IPS DF 4.7 (cell line): Measurements from ENCODE around the gene SECTM1.

ENCODE experiments used
- DNase-seq: peaks from one replicate; pipeline ENCODE4 v3.0.0-alpha.2; 2013; ENCODE audit warnings: low spot score; ENCODE audit errors: extremely low read depth

The SECTM1 gene

DNA sequence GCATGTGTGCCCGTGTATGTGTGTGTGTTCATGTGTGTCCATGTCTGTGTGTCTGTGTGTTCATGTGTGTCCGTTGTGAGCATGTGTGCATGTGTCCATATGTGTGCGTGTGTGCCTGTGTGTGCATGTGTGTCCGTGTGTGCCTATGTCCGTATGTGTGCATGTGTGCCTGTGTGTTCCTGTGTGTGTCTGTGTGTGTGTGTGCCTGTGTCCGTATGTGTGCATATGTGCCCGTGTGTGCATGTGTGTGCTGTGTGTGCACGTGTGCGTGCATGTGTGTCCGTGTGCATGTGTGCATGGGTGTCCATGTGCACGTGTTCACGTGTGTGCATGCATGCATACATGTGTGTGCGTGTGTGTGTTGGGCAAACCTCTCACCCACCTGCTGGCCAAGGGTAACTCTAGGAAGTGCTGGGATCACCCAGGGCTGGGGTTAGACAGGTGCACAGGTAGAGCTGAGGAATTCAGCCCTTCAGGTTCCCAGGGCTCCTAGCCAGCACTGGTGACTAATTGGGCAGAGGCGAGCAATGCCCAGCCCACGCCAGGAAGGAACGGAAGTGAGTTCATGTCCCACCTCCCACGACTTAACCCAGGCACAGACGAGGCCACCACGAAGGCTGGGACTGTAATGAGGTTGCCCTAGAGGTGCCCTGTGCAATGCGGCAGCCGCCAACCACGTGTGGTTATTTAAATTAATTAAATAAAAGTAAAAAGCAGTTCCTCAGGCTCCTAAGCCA lies 51.9 kb downstream of the SECTM1 start:
- DNase-seq: no peak

DNA sequence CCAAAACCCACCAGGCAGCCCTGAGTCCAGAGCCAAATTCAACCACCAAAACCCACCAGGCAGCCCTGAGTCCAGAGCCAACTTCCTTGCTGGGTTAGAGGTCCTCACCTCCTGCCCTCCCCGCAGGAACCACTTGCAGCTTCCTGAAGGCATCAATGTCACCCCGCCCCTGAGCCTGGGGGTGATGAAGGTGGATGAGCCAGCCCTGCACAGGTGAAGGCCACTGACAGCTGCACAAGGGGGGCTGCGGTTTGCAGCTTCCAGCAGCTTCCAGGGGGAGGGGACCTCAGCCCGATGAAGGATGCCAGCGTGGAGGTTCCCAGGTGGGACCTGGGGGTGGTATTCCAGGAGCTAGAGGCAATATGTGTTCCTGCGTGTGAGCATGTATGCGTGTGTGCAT lies 52.5 kb downstream of the SECTM1 start:
- no peak for DNase-seq

DNA sequence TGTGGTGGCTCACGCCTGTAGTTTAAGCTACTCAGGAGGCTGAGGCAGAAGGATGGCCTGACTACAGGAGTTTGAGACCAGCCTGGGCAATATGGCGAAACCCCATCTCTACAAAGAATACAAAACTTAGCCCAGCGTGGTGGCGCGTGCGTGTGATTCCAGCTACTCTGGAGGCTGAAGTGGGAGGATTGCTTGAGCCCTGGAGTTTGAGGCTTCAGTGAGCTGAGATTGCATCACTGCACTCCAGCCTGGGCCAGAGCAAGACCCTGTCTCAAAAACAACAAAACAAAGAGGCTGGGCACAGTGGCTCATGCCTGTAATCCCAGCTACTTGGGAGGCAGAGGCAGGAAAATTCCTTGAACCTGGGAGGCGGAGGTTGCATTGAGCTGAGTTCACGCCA lies 53.0 kb downstream of the SECTM1 start:
- no peak for DNase-seq

DNA sequence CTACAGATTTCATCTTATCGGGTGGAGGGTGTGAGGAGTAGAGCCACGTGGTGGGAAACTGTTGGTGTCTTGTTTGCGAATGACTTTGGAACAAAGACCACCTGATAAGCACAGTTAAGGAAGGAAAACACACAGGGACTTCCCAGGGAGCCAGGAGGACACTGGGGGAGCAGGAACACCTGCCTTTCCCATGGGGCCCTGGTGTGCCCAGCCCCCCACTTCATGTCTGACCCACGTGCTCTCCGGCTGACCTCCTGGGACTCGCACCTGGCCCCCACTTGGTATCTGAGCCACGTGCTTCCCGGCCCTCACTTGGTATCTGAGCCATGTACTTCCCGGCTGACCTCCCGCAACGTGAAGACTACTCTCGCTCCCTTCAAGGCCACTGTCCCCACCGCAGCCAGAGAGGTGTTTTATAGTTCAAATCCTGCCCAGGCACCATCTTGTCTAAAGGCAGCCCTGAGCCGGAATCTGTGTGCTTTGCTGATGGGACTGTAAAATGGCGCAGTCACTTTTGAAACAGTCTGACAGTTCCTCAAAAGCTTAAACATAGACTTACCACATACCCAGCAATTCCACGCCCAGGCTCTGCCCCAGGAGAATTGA lies 54.7 kb downstream of the SECTM1 start:
- no peak for DNase-seq

DNA sequence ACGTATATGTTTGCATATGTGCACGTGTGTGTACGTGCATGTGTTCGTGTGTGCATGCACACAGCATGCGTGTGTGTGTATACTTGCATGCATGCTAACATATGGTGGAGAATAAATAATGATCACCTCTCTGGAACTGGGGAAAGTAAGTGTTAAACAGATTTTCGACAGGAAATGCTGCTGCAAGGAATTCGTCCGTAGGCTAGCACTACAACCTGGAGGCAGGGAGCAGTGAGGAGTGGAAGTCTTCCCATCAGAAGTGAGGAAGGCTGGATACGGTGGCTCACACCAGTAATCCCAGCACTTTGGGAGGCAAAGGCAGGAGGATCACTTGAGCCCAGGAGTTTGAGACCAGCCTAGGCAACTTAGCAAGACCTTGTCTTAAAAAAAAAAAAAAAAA lies 55.3 kb downstream of the SECTM1 start:
- no peak for DNase-seq

DNA sequence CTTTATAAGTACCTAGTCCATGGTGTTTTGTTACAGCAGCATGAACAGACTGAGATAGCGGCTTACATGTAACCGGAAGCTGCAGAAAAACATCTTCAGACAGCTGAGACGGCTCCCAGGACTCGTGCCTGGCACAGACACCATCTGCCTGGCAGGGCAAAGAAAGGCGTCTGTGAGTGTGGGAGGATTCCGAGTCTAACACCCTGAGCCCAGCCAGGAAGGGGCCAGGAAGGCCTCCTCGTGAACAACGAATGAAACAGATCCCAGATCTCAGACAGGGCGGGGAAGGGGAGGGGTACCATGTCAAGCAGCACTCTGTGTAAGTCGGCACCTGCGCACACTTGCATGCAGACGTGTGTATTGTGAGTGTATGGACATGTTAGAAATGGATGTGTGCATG lies 55.7 kb downstream of the SECTM1 start:
- DNase-seq: no peak

DNA sequence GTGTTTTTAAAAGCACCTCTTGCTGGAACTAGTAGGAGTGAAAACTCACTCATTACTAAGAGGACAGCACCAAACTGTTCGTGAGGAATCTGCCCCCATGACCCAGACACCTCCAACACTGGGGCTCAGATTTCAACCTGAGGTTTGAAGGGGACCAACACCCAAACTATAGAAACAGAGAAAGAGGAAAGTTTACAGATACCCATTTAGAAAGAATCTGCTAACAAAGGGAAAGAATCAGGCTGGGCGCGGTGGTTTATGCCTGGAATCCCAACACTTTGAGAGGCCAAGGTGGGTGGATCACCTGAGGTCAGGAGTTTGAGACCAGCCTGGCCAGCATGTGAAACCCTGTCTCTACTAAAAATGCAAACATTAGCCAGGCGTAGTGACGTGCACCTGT lies 56.6 kb downstream of the SECTM1 start:
- DNase-seq: no peak

DNA sequence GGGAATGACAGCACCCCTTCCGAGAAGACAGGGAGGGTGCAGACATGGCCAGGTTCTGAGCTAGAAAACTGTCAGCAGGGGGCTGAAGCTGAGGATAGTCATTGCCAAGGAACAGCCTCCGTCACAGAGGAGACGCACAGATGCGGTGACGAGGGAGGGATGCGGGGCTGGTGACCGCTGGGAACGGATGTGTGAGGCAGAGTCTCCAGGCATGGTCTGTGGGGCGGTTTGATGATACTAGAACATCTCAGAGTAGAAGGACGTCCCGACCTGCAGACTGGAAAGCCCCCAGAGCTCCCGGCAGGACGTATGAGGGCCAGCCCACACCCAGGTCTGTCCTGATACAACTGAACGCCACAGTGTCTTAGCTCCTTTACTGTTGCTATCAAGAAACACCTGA lies 58.2 kb downstream of the SECTM1 start:
- no peak for DNase-seq

DNA sequence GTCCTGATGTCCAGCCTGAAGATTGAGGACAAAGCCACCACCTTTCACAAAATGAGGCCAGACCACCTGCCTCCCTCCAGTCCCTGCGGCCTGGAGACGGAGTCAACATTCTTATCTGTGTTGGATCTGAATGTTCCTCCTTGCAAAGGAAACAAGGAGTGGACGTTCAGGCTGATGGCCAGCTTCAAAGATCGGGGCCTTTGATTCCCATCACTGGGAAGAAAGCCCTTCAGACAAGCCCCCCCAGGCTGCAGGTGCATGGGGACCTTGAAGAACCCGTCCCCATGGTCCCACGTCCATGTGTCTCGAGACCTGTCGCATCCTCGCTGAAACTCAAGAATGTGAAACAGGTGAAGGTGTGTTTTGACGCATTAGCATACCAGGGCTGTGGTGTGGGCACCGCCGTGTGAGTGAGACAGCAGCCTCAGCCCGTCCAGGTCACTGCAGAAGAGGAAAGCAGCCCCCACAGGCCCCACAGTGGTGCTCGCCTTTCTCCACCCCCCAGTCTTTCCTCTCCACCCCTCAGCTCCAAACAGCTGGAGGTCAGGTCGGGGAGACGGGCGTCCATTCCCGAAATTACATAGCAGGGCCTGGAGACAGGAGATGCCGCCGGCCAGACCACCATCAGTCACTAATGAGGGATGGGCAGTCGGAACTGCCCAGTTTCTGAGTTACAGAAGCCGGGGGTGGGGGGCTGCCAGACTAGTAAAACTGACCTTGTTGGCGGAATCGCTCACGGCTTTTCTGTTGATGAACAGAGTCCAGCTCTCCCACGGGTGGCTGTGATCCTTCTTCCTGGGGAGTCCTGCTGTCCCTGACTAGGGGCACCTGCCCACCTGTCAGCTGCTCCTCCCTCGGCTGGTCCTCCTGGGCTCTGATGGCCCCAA lies 59.2 kb downstream of the SECTM1 start:
- no peak for DNase-seq

DNA sequence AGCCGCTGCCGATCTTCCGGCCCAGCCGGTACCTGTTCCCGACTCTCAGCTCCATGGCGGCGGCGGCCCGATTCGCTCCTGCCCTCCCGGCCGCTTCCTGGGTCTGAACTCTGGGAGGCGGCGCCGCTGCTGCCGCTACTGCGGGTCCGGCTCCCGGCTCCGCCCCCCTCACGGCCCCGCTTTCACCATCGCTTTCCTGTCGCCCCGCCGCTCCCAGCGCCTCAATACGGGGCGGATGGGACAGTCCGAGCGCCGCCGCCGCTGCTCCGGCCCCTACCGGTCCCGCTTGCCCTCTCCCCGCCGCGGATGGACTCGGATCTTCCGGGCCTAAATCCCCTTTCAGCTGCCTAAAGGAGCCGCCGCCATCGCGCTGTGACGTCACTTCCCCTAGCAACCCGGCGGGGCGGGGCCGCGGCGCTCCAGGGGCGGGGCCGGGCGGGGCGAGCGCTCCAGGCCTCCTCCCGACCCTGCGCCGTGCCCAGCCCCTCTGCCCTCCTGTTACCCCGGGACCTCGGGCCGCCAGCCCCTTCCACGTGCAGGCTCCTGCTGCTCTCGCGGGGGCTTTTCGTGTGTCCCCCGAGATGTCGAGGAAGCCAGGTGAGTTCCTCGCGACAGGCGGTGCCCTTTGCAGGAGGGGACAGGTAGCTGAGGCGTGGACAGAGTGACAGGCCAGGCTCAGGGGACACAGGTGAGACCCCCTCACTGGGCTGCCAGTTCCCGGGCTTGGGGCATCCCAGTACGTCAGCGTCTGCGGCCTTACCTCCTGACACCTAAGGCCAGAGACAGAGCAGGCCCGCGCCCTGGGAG lies 60.0 kb downstream of the SECTM1 start, which contains the start of gene CSNK1D:
TSS of gene CSNK1D (minus strand) at position 374 of the 807 bp plus-strand sequence. CDS start at position 55, 319 bp downstream.
- DNase-seq: no peak

DNA sequence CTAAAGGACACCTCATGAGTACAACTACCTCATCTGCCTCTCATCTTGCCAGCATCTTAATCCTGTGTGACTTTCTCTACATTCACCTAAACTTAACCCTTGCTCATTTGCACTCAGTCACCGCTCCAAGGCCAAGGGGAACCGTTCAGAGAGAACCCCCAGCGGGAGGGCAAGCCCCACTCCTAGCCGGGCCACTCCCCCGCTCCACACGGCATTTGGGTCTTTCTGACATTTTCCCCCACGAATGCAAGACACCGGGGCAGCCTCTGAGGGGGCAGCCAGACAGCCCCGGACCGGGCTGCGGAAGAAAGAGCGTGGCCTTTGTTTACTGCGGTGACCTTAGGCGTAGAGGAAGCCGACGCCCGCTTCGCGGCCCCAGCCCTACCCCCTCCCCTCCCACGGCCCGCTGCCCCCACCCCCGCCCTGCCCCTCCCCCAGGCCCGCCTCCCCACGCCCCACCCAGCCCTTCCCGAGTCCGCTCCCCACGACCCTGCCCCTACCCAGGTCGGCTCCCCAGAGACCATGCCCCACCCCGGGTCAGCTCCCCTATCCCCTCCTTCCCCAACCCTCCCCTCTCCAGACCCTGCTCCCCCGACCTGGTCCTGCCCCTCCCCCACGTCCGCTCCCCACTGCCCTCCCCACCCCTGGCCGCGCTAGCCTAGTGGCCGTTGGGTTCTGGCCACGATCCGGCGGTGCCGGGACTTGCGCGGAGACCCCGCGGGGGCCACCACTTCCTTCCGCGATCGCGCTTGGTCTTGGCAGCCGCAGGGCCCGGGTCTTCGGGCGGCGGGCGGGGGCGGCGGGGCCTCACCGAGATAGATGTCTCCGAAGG lies 60.9 kb downstream of the SECTM1 start:
- no peak for DNase-seq

DNA sequence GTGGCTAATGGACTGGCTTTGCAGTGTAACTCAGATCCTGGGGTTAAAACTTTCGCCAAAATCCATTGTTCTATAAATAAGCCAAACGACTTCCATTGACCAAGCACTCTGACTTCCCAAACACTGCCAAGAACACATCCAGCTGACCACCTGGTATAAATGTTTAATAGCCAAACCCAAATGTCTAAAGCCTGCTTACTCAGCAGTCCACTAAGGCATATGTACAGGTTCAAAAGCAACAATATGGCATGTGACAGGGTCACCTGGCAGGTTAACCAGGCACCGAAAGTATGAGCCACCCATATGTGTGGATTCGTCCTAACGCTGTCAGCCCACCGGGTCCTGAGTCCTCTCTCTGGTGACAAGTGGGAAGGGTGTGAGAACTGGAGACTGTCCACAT lies 62.2 kb downstream of the SECTM1 start:
- DNase-seq: no peak
